NCI-H460 (cell line): ENCODE results near the gene EVX1. TPM values are rescaled to one million over a fixed set of nuclear protein-coding genes. Genes with fewer than 3 reads are reported as not detected.

ENCODE experiments used
- total RNA-seq: library from RNA; depleted of rRNA; stranded (reverse); fragments of >200 nt; shearing (Covaris generic); gene quantifications from 2 replicates; pipeline ENCODE4 v1.2.3, GENCODE V29; 2014; rRNA removed

EVX1 gene
- total RNA-seq, 1 experiment from 2014 or later, result 0.12 TPM

Other genes starting within 250 kb of the EVX1 start
- 0.87 TPM in 1 of 2 replicates, not detected in the other for gene HOXA1, start 146.8 kb upstream of the EVX1 start, total RNA-seq
- gene HOXA2, start 140.1 kb upstream of the EVX1 start, total RNA-seq, result 1.8 and 3.0 TPM in 2 replicates
- 0.57 and 0.61 TPM in 2 replicates for gene HOXA4, start 112.0 kb upstream of the EVX1 start, total RNA-seq
- gene HOXA5, start 99.1 kb upstream of the EVX1 start, total RNA-seq, result 7.5 and 12.8 TPM in 2 replicates
- 6.7 and 8.3 TPM in 2 replicates for gene HOXA6, start 95.0 kb upstream of the EVX1 start, total RNA-seq
- 4.4 and 5.8 TPM in 2 replicates for gene HOXA3, start 90.2 kb upstream of the EVX1 start, total RNA-seq
- 3.8 and 4.1 TPM in 2 replicates for gene HOXA7, start 86.1 kb upstream of the EVX1 start, total RNA-seq
- gene HOXA9, start 77.3 kb upstream of the EVX1 start, total RNA-seq, result 5.1 and 7.8 TPM in 2 replicates
- gene HOXA10, start 68.5 kb upstream of the EVX1 start, total RNA-seq, result 9.8 and 11.9 TPM in 2 replicates
- 6.7 and 7.1 TPM in 2 replicates for gene HOXA11, start 57.6 kb upstream of the EVX1 start, total RNA-seq
- gene HOXA13, start 42.7 kb upstream of the EVX1 start, total RNA-seq, result 1.9 and 2.7 TPM in 2 replicates